ENCODE data around the gene GPR21.

DNA sequence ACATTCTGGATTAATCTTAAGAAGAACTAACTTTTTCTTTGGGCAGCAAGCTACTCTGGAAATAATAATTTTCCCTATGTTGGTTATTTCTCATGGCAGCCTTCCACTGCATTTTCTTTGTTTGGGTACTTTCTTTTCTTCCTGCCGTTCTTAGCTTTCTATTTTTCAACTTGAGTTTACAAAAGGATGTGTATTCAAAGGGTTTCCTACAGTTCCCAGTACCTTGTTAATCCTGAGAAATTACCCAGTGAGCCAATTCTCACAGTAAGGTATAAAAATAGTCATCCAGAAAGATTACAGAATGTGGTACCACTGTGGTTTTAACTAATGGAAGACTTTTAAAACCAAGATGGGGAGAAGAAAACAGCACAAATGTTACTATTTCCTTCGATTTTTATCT is 20.2 kb downstream of the GPR21 start:
- TF ChIP-seq, protein P1, sequence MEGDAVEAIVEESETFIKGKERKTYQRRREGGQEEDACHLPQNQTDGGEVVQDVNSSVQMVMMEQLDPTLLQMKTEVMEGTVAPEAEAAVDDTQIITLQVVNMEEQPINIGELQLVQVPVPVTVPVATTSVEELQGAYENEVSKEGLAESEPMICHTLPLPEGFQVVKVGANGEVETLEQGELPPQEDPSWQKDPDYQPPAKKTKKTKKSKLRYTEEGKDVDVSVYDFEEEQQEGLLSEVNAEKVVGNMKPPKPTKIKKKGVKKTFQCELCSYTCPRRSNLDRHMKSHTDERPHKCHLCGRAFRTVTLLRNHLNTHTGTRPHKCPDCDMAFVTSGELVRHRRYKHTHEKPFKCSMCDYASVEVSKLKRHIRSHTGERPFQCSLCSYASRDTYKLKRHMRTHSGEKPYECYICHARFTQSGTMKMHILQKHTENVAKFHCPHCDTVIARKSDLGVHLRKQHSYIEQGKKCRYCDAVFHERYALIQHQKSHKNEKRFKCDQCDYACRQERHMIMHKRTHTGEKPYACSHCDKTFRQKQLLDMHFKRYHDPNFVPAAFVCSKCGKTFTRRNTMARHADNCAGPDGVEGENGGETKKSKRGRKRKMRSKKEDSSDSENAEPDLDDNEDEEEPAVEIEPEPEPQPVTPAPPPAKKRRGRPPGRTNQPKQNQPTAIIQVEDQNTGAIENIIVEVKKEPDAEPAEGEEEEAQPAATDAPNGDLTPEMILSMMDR (conservative IDR thresholded peaks at IDR 0.05) = no peak
- TF ChIP-seq ZFX (IDR thresholded peaks at IDR 0.05) = no peak

All from C4-2B (cell line).